Pancreas (tissue), 10 donors: ENCODE results near the gene CORO1C. TPM values are rescaled to one million over a fixed set of nuclear protein-coding genes. Genes with fewer than 3 reads are reported as not detected.

Source experiments
- ATAC-seq, 4 donors: fragments of 200-7000 bp; cut with Tn5 transposase; one replicate each; pipeline versions ENCODE4 v1.8.0 to v1.9.1; 2020; ENCODE audit warnings: mild to moderate bottlenecking in 4 of 4, moderate library complexity in 4 of 4
- DNase-seq, 6 donors: peaks; one replicate each; pipeline ENCODE4 v3.0.0-alpha.2; 2020
- FAIRE-seq: peaks from 2 replicates; lab custom pipeline; 2012; peaks lifted over from hg19 to GRCh38; lab: Jason Lieb, UNC
- H3K27ac ChIP-seq, 4 donors: fragments of 200-600 bp; sonication (generic); 1 replicate in 3 of 4; 2 replicates in 1 of 4; pipeline versions ENCODE4 v1.5.0 to v1.8.0; 2020
- H3K27me3 ChIP-seq, 4 donors: fragments of 200-600 bp; one replicate each; pipeline ENCODE4 v1.8.0; 2021
- H3K36me3 ChIP-seq, 3 donors: fragments of 200-600 bp; sonication (generic) in 1 of 3; one replicate each; pipeline versions ENCODE4 v1.5.0 to v1.8.0; 2020 to 2021
- H3K4me1 ChIP-seq, 3 donors: fragments of 200-600 bp; one replicate each; pipeline ENCODE4 v1.8.0; 2021
- H3K4me3 ChIP-seq, 4 donors: fragments of 200-600 bp; sonication (generic) in 2 of 4; one replicate each; pipeline versions ENCODE4 v1.5.0 to v1.8.0; 2020 to 2021
- H3K9me3 ChIP-seq, 4 donors: fragments of 200-600 bp; one replicate each; pipeline ENCODE4 v1.8.0; 2021
- WGBS, 2 donors: extraction: QIAGEN DNeasy Blood & Tissue Kit; methylation state at CpG; one replicate each; pipeline ENCODE4 v1.1.7; 2013; 5-methylcytosine and 5-hydroxymethylcytosine counted together
- intact Hi-C, 3 donors: fragments of 100-400 bp; cut with DNase I; formaldehyde crosslinking; loops; one replicate each; pipeline versions ENCODE4 v1.11.1 to v1.14.2; 2022
- polyA plus RNA-seq, 2 donors: library from polyadenylated mRNA; stranded (reverse); fragments of 200-250 nt; gene quantifications; one replicate each; pipeline ENCODE4 v1.2.3, GENCODE V29; 2013
- total RNA-seq, 6 donors: library from RNA; stranded (reverse); fragmentation: NEBNext Ultra II Directional in 4 of 6; extraction: Animal tissue kit (Norgen Biotek cat#: 25700) in 4 of 6; gene quantifications; one replicate each; pipeline versions ENCODE4 v1.2.1 to v1.2.4, GENCODE V29; 2021 to 2023
- TF ChIP-seq, protein P1 (sequence below), 4 donors: fragments of 200-600 bp; sonication (generic) in 3 of 4; IDR thresholded peaks; one replicate each; pipeline versions ENCODE4 v1.5.0 to v1.8.0; 2021; ENCODE audit warnings: antibody characterized with exemption in 4 of 4
- donor health status: healthy with polysubstance abuse.
- donor health status: DM: no; HTN: no; CAD: no; lungs with moderate emphysema.
- donor health status: DM: no; HTN: no; CAD: no.
- donor health status: control.
- donor health status: control.
- donor health status: Bipolar disorder and iron deficiency.
- donor health status: DM: yes; HTN: yes; CAD: no.
- donor health status: DM: no; HTN: no; CAD: no.
- donor health status: DM: no; HTN: no; CAD: no.
- donor health status: DM: yes; HTN: yes; CAD: no.

Gene CORO1C
- total and polyA plus RNA-seq, 8 donors = 9.9 to 62.3 (median 15.4) TPM

DNA sequence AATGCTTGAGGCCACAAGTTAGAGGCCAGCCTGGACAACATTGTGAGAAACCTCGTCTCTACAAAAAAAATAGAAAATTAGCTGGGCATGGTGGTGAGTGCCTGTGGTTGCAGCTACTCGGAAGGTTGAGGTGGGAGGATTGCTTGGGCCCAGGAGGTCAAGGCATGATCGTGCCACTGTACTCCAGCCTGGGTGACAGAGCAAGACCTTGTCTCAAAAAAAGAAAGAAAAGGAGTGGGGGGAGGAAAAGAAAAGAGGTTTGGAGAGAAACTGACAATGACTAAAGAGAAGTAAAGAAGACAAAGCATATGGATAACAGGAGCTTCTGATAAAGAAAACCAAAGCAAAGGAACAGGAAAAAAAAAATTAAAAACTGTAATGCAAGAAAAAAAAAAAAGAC lies 60.2 kb downstream of the CORO1C start:
- intact Hi-C loops = no loop called here
- Histone ChIP-seq H3K27ac (no peak overlapping the region), H3K4me1 (peaks cover 0 to 18% (median 15%) of the 10 kb centered on the region in 3 donors), H3K9me3 (no peaks in the 10 kb centered on the region), H3K27me3 (no peaks in the 10 kb centered on the region), H3K36me3 (no peaks in the 10 kb centered on the region), H3K4me3 (no peak overlapping the region)
- no peak for FAIRE-seq
- no peak for ATAC-seq
- 95 to 97% methylated on average over 3 of the region's 3 CpGs for WGBS, 2 donors
- TF ChIP-seq, protein P1, sequence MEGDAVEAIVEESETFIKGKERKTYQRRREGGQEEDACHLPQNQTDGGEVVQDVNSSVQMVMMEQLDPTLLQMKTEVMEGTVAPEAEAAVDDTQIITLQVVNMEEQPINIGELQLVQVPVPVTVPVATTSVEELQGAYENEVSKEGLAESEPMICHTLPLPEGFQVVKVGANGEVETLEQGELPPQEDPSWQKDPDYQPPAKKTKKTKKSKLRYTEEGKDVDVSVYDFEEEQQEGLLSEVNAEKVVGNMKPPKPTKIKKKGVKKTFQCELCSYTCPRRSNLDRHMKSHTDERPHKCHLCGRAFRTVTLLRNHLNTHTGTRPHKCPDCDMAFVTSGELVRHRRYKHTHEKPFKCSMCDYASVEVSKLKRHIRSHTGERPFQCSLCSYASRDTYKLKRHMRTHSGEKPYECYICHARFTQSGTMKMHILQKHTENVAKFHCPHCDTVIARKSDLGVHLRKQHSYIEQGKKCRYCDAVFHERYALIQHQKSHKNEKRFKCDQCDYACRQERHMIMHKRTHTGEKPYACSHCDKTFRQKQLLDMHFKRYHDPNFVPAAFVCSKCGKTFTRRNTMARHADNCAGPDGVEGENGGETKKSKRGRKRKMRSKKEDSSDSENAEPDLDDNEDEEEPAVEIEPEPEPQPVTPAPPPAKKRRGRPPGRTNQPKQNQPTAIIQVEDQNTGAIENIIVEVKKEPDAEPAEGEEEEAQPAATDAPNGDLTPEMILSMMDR (IDR thresholded peaks at IDR 0.05) = no peak
- no peak for DNase-seq

DNA sequence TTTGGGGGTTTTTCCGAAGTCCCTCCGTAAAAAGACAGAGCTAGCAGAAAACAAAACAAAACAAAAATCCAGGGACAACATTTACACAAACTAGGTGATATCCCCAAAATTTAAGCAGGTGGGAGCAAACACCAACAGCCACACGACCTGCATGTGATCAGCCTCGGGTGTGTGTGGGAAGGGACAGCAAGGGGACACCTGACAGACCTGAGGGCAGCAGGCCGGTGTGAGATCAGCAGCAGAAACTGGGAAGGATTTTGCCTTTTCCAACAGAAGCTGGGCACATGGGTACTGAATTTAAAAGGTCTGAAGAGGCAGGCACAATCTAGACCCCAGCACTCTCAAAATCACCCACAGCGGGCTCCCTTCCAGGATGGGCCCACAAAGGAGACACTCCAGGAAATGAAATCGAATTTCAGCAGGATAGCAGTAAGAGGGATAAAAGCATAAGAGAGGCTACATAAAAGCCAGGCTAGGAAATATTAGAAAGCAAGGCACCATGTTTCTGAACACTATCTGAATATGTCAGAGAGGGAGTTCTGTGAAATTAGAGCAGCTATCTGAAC lies 61.2 kb downstream of the CORO1C start:
- Histone ChIP-seq H3K4me3 (no peak overlapping the region), H3K27ac (peak overlapping the region in 3 of 4 donors; percentile 37 to 60 (median 38)), H3K9me3 (no peaks in the 10 kb centered on the region), H3K36me3 (no peaks in the 10 kb centered on the region), H3K27me3 (no peaks in the 10 kb centered on the region), H3K4me1 (peaks cover 0 to 16% (median 15%) of the 10 kb centered on the region in 3 donors)
- DNase-seq = peak in 4 of 6 donors; percentile 38 to 55 (median 44)
- intact Hi-C loops = no loop called here
- FAIRE-seq = no peak
- TF ChIP-seq, protein P1 (IDR thresholded peaks at IDR 0.05) = no peak
- 48 to 52% methylated on average over 7 of the region's 7 CpGs for WGBS, 2 donors
- peak; percentile 63 to 89 (median 83) for ATAC-seq

DNA sequence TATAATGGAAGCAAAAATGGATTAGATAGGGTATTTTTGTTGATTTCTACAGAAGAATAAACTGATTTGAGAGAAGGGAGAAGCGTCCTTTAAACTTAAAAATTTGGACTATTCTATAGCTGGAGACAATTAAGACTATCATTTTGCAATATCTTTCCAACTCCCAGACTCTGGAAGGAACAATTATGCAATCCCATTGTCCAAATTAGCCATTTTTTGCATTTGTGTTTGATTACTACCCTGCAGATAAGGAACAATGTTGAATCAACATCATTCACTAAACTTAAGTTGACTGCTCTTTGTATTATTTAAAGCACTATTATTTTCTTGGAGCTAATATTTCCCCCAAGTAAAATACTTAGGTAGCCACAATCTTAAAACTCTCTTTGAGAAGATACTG lies 62.8 kb downstream of the CORO1C start:
- H3K27me3 ChIP-seq = no peaks in the 10 kb centered on the region
- no peaks in the 10 kb centered on the region for H3K9me3 ChIP-seq
- intact Hi-C loops = loop anchor here (5.0 to 10.0 kb wide), 2 partner anchors 134 to 136 kb away; no protein-coding TSS in a partner anchor
- no peaks in the 10 kb centered on the region for H3K36me3 ChIP-seq
- H3K4me1 ChIP-seq = peaks cover 0 to 21% (median 18%) of the 10 kb centered on the region in 3 donors
- FAIRE-seq (no peak), ATAC-seq (no peak), DNase-seq (no peak)
- TF ChIP-seq, protein P1 (IDR thresholded peaks at IDR 0.05) = no peak
- no peak overlapping the region for H3K4me3 ChIP-seq
- H3K27ac ChIP-seq = no peak overlapping the region
- WGBS, 2 donors = 83 to 91% methylated on average over 1 of the region's 1 CpG

DNA sequence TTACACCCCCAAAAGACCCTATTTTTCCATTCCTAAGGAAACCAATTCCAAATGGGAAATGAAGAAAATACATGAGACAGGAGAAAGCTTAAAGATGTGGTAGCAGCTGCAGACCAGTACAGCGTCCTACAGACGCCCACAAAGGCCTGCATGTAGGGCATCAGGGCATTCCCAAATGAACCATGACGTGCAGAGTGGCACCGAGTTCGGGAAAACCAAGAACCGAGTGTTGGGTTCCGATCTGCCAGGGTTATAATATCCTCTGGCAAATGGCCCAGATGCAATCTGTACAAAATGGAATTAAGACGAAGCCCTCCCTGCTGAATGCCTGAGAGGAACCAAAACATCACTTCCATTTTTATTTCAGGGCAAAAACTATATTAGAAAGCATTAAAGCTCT lies 63.3 kb downstream of the CORO1C start:
- H3K4me1 ChIP-seq = peaks cover 0 to 25% (median 18%) of the 10 kb centered on the region in 3 donors
- FAIRE-seq = no peak
- H3K27ac ChIP-seq = no peak overlapping the region

More for the DNA sequence above, 63.3 kb downstream of the CORO1C start:
- Histone ChIP-seq H3K27me3 (no peaks in the 10 kb centered on the region), H3K4me3 (no peak overlapping the region), H3K36me3 (no peaks in the 10 kb centered on the region), H3K9me3 (no peaks in the 10 kb centered on the region)
- TF ChIP-seq, protein P1 (IDR thresholded peaks at IDR 0.05) = no peak
- WGBS, 2 donors = 85 to 88% methylated on average over 8 of the region's 8 CpGs
- intact Hi-C loops = loop anchor here (5.0 to 10.0 kb wide), 2 partner anchors 134 to 137 kb away; no protein-coding TSS in a partner anchor
- ATAC-seq = no peak
- no peak for DNase-seq
